HG02571 (cell line): Measurements from ENCODE around the gene LARGE1.

Experiments used
- ATAC-seq: cut with Tn5 transposase; IDR thresholded peaks from one replicate; pipeline ENCODE4 v1.9.1; 2021; ENCODE audit warnings: mild to moderate bottlenecking, moderate library complexity; ENCODE audit not compliant: unreplicated experiment

LARGE1 gene

DNA sequence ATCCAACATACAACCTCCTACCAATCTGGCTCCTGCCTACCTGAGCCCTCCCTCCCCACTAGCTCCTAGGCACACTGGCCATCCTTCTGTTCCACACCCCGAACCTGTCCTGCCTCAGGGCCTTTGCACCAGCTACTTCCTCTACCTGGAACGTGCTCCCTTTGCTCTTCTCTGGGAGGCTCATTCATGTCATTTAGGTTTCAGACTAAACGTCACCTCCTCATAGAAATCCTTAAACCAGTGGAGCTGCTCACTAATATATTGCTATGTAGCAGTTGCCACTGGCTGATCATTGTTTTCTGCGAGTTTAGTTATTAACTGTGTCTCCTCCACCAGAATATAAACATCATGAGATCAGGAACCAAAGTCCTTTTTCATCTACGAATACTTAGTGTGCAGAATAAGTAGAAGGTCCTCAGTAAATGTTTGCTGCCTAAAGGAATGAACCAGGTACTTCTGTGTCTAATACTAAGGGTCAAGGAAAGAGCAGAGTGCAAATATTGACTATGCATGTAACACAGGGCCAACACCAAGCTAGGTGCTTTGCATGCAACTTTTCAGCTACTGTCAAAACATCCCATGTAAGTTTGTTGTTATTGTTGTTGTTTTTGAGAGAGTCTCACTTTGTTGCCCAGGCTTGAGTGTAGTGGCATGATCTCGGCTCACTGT lies 584.5 kb downstream of the LARGE1 start:
- no peak for ATAC-seq

DNA sequence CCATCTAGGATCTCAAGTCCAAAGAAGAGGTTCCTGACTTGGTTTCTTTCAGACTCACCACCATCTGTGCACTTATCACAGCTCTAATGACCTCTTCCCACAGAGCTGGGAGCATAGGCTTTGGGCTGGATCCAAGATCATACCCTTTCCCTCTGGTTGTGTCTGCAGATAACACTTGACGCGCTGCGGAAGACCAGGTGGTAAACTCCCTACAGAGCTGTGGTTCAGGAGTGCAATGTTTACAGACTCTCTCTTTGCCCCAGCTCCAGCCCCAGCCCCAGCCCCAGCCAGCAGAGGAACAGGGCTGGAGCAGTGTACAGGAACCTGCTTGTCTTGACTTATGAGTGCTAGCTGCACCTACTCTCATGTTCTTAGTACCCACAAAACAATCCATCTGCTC lies 587.7 kb downstream of the LARGE1 start:
- no peak for ATAC-seq

DNA sequence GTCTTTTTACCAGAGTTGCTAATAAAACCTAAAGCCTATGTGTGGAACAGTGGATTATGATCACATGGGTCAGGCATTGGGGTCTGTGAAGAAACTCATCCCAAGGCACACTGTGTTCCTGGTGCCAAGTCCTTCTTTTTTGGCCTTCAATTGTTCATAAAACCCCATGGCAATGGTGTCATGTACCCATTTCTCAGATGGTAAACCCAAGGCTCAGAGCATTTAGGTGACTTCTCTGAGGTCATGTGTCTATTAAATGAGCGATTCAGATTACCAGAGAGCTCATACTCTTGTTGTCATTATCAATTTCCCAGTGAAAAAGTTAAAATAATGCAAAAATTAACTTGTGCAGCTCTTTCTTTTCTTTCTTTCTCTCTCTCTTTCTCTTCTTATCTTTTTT lies 589.3 kb downstream of the LARGE1 start:
- no peak for ATAC-seq

DNA sequence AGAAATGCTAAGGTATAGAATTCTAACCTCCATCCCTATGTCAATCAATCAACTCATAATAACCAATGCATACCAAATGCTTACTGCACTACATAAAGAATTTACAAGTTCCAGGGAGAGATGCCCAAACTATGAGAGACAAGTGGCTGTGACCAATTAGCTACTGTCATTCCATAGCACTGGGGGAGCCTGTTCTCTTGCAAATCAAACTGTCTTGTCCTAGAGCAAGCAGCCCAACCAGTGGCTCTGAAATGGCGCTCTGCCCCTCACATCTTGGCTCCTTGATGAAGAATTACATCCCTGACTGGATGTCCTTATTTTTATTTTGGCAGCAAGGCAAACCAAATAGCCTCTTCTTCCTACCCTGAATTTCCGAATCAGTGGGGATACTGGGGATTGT lies 589.7 kb downstream of the LARGE1 start:
- no peak for ATAC-seq

DNA sequence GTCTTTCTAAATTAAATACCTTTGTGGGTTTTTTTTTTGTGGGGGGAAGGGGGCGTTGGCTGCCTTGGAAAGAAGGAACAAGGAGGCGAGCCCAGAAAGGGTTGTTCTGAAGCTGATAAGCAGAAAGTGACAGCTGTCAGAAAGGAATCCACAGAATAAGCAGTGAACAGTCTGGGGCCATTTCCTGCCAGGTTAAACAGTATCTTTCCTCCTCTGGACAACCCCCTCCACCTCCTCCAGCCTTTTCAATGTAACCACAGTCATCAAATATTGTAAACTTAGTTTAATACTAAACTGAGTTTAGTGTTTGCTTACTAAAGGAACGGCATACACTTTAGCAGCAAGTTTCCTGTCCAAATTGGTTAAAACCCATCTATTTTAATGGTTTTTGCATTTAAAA lies 590.9 kb downstream of the LARGE1 start:
- no peak for ATAC-seq

DNA sequence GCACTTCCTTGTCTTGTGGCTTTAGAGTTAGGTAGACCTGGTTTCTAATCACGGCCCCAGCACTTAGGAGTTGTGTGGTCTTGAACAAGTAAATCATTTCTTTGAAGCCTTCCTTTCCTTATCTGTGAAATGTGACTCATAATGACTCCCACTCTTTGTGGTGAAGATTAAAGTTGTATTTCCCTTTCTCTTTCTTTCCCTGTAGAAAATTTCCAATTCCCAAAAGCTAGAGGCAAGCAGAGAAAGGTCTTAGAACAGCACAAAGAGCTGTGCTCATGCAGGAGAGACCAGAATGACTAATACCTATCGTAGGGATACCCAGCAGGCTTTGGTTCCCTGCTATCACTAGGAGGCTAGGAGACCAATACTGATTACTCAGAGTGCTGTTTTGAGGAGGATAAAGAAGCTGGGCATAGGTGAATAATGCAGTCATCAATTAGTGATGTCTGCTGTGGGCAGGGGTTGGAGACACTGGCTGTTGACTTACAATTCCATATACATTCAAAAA lies 591.4 kb downstream of the LARGE1 start:
- ATAC-seq: no peak

DNA sequence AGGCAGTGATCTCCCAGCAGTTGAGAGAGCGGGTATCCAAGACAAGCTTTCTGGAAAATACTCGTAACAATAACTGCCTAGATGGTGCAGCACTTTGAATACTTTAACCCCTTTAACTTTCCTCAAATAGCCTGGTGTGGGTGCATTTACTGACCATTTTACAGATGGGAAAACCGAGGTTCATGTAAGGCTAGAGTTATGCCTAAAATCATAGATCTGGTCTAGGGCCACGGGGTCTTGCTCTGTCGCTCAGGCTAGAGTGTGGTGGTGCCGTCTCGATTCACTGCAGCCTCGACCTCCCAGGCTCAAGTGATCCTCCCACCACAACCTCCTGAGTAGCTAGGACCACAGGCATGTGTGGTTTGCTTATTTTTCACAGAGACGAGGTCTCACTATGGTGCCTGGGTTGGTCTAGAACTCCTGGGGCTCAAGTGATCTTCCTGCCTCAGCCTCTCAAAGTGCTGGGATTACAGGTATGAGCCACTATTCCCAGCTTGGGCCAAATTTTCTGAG lies 592.9 kb downstream of the LARGE1 start:
- ATAC-seq: no peak

DNA sequence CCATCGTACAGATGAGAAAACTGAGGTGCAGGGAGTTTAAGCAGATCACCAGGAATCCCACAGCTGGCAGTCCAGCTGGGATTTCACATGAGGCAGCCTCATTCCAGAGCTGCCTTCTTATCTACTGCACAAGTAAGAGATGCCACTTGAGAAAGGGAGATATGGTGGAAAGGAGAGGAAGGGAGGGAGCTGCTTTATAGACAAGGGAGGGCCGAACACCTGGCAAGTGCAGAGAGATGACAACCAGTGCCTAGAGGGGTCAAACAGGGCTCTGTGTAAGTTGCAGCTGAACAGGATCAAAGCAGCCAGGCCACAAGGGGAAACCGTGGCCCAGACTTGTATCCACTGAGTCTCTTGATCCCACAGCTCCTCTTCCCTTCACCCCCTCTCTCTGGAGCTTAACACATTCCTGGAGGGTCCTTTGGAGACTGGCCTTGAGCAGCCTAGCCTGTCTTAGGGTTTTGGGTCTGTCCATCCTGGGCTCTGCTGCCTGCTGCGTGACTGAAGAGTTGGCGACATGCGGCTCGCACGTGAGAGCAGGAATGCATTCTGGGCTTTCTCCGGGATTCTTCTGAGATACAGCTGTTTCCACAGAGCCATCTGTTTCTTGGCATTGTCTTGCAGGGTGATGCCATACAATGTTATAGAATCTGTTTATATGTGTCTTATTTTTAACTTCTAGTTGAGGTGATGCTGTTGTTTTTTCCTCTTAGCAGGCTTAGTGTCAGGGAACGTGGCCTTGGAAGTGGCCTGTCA lies 593.6 kb downstream of the LARGE1 start:
- no peak for ATAC-seq

DNA sequence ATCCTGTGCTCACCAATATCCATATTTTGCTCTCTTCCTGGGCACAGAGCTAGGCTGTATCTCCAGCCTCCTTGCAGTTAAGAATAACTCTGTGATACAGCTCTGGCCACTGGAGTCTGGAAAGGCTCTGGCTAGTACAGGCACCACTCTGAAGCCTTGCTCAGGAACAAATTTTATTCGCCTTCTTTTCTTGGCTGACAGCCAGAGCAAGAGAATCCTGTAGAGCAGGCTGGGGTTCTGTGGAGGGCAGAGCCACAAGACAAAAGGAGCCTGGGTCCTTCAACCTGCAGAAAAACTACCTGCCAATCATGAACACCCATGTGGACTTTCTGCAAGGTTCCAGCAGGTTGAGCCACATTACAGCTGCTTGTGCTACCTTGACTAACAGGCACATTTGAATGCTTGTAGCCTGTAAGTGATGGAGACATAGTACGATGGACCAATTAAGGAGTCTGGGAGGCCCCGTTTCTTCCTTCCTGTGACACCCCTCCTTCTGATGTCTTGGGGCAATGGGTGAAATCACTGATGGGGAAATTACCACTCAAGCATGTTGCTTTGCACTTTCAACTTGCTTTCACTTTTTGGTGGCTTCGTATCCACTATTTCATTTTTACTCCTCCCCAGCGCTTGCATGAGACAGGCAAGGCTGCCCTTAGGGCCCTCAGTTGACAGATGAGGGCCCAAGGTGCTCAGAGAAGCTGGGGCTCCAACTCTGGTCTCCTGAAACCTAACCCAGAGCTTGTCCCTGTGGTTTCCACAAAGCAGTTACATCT lies 594.9 kb downstream of the LARGE1 start:
- no peak for ATAC-seq

DNA sequence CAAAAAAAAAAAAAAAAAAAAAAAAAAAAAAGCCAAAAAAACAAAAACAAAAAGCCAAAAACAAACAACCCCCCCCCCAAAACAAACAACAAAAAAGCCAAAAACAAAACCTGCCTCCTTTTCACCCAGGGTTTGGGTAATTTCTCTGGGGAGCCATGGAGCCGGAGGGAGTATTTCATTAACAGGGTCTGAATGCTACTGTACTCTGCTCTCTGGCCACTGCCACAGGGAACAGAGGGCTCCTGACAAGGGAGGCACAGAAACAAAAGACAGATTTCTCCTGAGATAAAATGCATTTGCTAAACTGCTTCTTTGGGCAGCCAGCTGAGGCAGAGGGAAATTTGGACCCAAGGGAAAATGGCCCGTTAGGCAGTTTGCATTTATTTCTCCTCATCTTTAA lies 596.0 kb downstream of the LARGE1 start:
- ATAC-seq: no peak

DNA sequence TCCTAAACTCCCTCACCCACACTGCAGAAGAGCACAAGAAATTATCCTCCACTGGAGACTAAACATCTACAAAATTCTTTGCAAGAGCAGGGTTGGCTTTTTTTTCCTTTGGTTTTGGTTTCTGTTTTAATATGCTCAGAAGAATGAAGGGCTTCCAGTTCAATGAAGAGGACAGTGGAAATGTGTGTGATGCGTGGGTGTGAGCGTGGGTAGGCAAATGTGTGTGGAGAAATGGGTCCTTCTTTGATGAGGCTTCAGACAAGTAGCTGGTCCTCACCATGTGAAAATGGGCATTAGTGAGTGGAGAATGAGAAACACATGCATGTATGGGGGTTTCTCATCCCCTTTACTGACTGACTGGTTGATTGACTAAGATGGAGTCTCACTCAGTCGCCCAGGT lies 598.8 kb downstream of the LARGE1 start:
- no peak for ATAC-seq

DNA sequence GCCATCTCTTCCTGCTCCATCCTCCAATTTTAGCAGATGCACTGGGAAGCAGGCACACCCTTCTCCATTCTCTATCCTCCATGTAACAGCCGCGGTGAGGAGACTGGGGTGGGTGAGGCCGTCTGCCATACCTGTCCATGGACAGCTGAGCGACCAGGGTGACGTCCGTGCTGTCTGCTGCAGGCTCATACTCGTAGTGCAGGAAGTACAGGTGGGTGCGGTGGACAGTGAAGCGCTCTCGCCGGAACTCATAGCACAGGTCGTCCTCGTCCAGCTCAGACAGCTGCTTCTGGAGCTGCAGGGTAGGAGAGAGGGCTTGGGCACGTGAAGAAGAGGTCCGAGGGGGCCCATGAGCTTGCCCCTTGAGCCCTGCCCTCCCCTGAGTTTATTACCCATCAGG lies 604.3 kb downstream of the LARGE1 start:
- ATAC-seq: no peak

DNA sequence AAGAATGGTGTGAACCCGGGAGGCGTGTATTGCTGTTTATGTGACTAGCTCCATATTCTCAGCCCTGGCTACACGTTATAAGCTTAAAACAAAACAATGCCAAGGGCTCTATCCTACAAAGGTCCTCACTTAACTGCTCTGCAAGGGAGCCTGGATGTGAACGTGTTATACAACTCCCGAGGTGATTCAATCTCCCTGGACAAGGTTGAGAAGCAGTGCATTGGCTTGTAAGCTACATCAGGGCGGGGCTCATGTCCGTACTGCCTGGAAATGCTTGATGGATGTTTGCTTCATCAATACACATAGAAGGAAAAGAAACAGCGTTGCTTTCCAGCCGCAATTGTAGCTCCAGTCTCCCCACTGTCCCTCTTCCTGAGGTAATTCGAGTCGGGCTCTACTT lies 605.2 kb downstream of the LARGE1 start:
- no peak for ATAC-seq

DNA sequence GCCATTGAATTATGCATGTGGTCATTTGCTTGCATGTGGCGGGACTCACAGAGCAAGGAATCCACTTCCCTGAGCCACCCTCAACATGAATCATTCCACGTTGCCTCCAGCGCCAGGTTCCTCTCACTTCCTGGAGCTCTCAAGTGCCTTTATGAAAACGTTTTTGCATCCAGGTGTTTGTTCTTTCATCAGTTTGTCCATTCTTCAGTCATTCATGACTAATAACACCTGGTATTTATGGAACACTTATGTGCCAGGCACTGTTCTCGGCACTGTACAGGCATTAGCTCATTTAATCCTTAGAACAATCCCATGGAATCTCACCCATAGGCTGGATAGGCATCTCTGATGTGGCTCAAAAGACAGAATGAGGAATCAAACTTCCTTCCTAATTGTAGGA lies 606.0 kb downstream of the LARGE1 start:
- no peak for ATAC-seq

DNA sequence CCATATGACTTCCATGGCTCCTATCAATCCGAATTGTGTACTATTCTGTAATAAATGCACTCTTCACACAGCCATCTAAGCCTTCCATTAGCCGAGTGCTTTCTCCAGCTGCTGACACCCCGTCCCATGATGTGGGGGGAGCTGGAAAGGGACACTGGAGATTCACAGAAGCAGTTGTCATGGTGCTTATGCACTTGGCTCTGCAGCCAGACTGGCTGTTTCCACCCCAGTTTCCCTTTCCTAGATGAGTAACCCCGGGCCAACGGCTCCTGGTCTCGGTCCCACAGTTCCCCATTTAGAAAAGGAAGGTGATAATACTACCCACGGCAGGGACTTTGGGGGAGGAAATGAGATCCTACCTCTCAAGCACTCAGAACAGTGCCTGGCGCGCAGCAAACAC lies 617.2 kb downstream of the LARGE1 start:
- no peak for ATAC-seq

DNA sequence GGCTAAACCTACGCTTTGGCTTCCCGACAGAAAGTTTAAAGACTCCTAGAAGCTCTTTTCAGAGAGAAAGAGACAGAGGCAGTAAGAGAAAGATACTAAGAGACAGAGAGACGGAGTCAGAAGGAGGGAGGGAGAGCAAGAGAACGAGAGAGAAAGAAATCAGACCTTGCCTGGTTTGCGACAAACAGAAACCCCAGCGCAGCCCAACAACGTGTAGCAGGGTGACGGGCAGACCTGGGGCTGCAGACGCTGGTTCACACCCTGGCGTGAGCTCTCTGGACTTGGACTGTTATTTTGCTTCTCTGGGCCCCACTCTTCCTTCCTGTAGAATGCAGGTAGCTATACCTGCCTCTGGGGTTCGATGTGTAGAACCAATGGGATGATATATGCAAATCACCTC lies 617.7 kb downstream of the LARGE1 start:
- no peak for ATAC-seq

DNA sequence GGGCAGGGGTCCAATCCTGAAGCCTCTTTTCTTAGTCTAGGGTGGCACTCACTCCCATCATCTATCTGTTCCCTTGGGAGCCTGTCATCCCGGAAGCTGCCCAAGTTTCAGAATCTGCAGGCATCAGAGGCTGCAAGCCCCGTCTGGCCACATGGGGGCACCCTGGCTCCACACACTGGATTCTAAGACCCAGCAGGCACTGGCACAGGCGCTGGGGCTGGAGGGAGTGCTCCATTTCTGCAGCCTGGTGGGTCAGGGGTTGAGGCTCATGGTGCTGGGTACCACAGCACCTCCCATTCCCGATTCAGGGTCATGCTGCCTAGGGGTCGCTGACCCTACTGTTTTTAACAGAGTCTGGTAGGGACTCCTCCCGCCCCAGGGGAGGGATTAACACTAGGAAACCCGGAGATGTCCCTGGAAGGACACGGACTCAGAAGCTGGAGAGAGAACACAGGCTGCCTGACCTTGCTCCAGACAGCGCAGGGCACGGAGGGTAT lies 618.2 kb downstream of the LARGE1 start:
- ATAC-seq: no peak

DNA sequence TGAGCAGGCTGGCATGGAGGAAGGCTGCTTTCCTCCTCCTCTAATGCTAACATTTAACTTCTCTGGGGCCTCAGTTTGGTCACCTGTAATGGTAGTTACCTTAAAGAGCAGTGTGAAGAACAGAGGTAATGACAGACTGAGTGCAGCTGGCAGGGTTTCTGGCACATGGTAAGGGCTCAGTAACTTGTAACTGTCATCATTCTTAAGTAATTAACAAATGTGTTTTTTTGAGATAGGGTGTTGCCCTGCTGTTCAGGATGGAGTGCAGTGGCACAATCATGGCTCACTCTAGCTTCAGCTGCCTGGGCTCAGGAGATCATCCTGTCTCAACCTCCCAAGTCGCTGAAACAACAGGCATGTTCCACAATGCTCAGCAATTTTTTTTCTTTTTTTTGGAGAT lies 620.1 kb downstream of the LARGE1 start:
- no peak for ATAC-seq

DNA sequence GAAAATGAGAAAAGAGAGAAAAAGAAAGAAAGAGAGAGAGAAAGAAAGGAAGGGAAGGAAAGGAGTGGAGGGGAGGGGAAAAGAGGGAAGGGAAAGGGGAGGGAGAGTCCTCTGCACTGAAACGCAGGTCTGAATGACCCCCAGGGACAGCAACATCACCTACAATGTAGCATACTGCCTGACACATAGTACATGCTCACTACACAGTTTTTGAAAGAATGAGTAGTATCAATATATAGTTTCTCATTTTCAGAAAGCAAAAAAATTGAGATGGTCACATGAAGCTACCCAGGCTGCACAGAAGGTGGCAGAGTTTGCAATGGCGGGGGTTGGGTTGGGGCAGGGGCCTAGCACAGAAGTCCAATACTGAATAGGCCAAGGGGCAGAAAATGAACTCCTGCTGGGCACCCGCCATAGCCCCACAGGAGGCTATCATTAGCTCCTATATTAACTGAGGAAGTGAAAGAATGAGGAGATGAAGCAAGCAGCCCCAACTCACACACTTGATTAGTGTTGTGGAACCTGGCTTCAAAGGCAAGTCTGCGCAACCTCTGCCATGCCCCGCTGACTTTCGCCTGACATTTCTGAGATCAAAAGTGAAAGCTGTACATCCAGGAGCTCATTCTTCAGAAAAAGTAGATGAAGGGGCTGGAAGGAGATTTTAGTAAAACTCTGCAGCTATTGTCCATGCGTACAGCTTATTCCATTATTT lies 620.9 kb downstream of the LARGE1 start:
- ATAC-seq: peak; percentile 77

DNA sequence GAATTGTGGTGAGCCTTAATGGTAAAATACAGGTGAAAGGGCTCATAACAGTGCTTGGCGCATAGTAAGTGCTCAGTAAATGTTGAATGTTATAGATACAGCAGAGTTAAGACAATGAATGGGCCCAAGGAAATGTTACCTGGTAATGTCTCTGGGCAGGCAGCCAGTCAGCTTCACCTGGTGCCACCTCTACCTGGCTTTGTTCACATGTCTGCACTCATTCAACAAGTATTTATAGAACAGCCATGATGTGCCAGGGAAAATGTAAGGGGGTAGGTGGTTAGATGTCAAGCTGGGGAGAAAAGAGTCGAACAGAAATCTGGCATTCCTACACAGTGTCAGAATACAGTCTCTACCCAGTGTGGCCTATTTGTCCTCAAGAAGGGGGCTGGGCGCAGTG lies 623.3 kb downstream of the LARGE1 start:
- no peak for ATAC-seq

DNA sequence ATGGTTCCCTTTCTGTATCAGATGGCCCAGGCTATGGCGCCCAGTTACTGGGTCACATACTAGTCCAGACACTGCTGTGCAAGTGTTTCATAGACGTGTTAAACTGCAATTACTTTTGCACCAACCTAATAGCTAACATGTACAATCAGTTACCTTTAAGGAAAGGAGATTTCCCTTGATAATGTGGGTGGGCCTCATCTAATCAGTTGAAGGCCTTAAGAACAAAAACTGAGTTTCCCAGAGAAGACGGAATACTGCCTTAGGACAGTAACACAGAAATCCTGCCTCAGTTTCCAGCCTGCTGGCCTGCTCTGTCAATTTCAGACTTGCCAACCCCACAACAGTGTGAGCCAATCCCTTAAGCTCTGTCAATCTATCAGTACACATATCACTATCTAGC lies 632.2 kb downstream of the LARGE1 start:
- ATAC-seq: no peak
